Measurements from ENCODE around the gene GNAT3.

- TF ChIP-seq POLR2AphosphoS5 (IDR thresholded peaks at IDR 0.05) (no peak), CTCF (IDR thresholded peaks at IDR 0.05) (no peak), POLR2A (IDR thresholded peaks at IDR 0.05) (no peak), EP300 (IDR thresholded peaks at IDR 0.05) (no peak)
These were observed 17.5 kb upstream of the GNAT3 start for GRCh38 chr7:80529362-80529761.
